ENCODE results near the gene TAP1.
"Not testable (repeated sequence)": the region's sequence is repeated elsewhere in the genome, so short reads cannot be mapped to it uniquely, and the experiment has no call there.

The TAP1 gene

GRCh38 chr6:32853541-32854375 is at the start of gene TAP1, which contains the start of gene PSMB9:
Gene TAP1 (minus strand): TSS chr6:32853704. CDS start chr6:32853636, 68 bp downstream.
Gene PSMB9 (plus strand): TSS chr6:32854192. CDS start chr6:32854230, 38 bp downstream.
- no peak for TF ChIP-seq JUND (IDR thresholded peaks at IDR 0.05; ENCODE audit: low read depth)
- in situ Hi-C loops (cut with HindIII; ENCODE audit: low pct_unique_long_range_greater_than_20kb, low sequenced_read_pairs): no loop called here
- DNase-seq (ENCODE audit: low read depth in 1 of 2, low spot score in 1 of 2): peak; percentile 90 to 96

- in situ Hi-C loops (cut with HindIII; ENCODE audit: low pct_unique_long_range_greater_than_20kb, low sequenced_read_pairs): no loop called here
- DNase-seq (ENCODE audit: low read depth in 1 of 2, low spot score in 1 of 2): no peak
- no peak for TF ChIP-seq JUND (IDR thresholded peaks at IDR 0.05; ENCODE audit: low read depth)
Observed at GRCh38 chr6:32895006-32895345, 41.5 kb upstream of the TAP1 start.

- TF ChIP-seq JUND (IDR thresholded peaks at IDR 0.05; ENCODE audit: low read depth): no peak
- DNase-seq (ENCODE audit: low read depth in 1 of 2, low spot score in 1 of 2): peak; percentile 95 to 96
- in situ Hi-C loops (cut with HindIII; ENCODE audit: low pct_unique_long_range_greater_than_20kb, low sequenced_read_pairs): no loop called here
Observed at GRCh38 chr6:32894085-32895005, 40.8 kb upstream of the TAP1 start.

- no peak for TF ChIP-seq JUND (IDR thresholded peaks at IDR 0.05; ENCODE audit: low read depth)
- in situ Hi-C loops (cut with HindIII; ENCODE audit: low pct_unique_long_range_greater_than_20kb, low sequenced_read_pairs): no loop called here
- no peak for DNase-seq (ENCODE audit: low read depth in 1 of 2, low spot score in 1 of 2)
Observed at GRCh38 chr6:32890831-32891230, 37.3 kb upstream of the TAP1 start.

- in situ Hi-C loops (cut with HindIII; ENCODE audit: low pct_unique_long_range_greater_than_20kb, low sequenced_read_pairs): no loop called here
- TF ChIP-seq JUND (IDR thresholded peaks at IDR 0.05; ENCODE audit: low read depth): no peak
- no peak for DNase-seq (ENCODE audit: low read depth in 1 of 2, low spot score in 1 of 2)
Observed at GRCh38 chr6:32889533-32889932, 36.0 kb upstream of the TAP1 start.

GRCh38 chr6:32888576-32888975 is 35.1 kb upstream of the TAP1 start:
- no peak for DNase-seq (ENCODE audit: low read depth in 1 of 2, low spot score in 1 of 2)
- in situ Hi-C loops (cut with HindIII; ENCODE audit: low pct_unique_long_range_greater_than_20kb, low sequenced_read_pairs): no loop called here

GRCh38 chr6:32887616-32888015 is 34.1 kb upstream of the TAP1 start:
- no peak for TF ChIP-seq JUND (IDR thresholded peaks at IDR 0.05; ENCODE audit: low read depth)
- in situ Hi-C loops (cut with HindIII; ENCODE audit: low pct_unique_long_range_greater_than_20kb, low sequenced_read_pairs): no loop called here
- DNase-seq (ENCODE audit: low read depth in 1 of 2, low spot score in 1 of 2): no peak

More at GRCh38 chr6:32888576-32888975, 35.1 kb upstream of the TAP1 start:
- no peak for TF ChIP-seq JUND (IDR thresholded peaks at IDR 0.05; ENCODE audit: low read depth)

GRCh38 chr6:32886681-32887383 is 33.3 kb upstream of the TAP1 start:
- no peak for TF ChIP-seq JUND (IDR thresholded peaks at IDR 0.05; ENCODE audit: low read depth)
- in situ Hi-C loops (cut with HindIII; ENCODE audit: low pct_unique_long_range_greater_than_20kb, low sequenced_read_pairs): no loop called here
- peak in 1 of 2 experiments; percentile 48 for DNase-seq (ENCODE audit: low read depth in 1 of 2, low spot score in 1 of 2)

- TF ChIP-seq JUND (IDR thresholded peaks at IDR 0.05; ENCODE audit: low read depth): no peak
- in situ Hi-C loops (cut with HindIII; ENCODE audit: low pct_unique_long_range_greater_than_20kb, low sequenced_read_pairs): no loop called here
- peak; percentile 29 to 79 for DNase-seq (ENCODE audit: low read depth in 1 of 2, low spot score in 1 of 2)
Observed at GRCh38 chr6:32885698-32886286, 32.3 kb upstream of the TAP1 start.

- no peak for TF ChIP-seq JUND (IDR thresholded peaks at IDR 0.05; ENCODE audit: low read depth)
- in situ Hi-C loops (cut with HindIII; ENCODE audit: low pct_unique_long_range_greater_than_20kb, low sequenced_read_pairs): no loop called here
- no peak for DNase-seq (ENCODE audit: low read depth in 1 of 2, low spot score in 1 of 2)
Observed at GRCh38 chr6:32883789-32884188, 30.3 kb upstream of the TAP1 start.

- in situ Hi-C loops (cut with HindIII; ENCODE audit: low pct_unique_long_range_greater_than_20kb, low sequenced_read_pairs): no loop called here
- no peak for TF ChIP-seq JUND (IDR thresholded peaks at IDR 0.05; ENCODE audit: low read depth)
- DNase-seq (ENCODE audit: low read depth in 1 of 2, low spot score in 1 of 2): no peak
Observed at GRCh38 chr6:32882879-32883250, 29.4 kb upstream of the TAP1 start.

- in situ Hi-C loops (cut with HindIII; ENCODE audit: low pct_unique_long_range_greater_than_20kb, low sequenced_read_pairs): not testable (repeated sequence)
Observed at GRCh38 chr6:32880962-32881361, 27.5 kb upstream of the TAP1 start.

More at GRCh38 chr6:32880962-32881361, 27.5 kb upstream of the TAP1 start:
- not testable (repeated sequence) for DNase-seq (ENCODE audit: low read depth in 1 of 2, low spot score in 1 of 2)

Measured in T47D (cell line).